ENCODE results near the gene MSI1.

DNA sequence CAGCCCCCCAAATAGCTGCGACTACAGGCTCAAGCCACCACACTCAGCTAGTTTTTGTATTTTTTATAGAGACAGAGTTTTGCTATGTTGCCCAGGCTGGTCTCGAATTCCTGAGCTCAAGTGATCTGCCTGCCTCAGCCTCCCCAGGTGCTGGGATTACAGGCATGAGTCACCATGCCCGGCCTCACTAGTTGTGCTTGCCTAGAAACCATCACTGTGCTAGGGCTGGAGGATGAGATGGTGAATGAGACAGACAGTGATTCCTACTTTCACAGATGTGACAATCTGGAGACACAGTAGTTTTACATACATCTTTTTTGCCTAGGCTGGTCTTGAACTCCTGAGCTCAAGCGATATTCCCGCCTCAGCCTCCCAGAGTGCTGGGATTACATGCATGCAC is 7.5 kb upstream of the MSI1 start:
- TF ChIP-seq, protein P1, sequence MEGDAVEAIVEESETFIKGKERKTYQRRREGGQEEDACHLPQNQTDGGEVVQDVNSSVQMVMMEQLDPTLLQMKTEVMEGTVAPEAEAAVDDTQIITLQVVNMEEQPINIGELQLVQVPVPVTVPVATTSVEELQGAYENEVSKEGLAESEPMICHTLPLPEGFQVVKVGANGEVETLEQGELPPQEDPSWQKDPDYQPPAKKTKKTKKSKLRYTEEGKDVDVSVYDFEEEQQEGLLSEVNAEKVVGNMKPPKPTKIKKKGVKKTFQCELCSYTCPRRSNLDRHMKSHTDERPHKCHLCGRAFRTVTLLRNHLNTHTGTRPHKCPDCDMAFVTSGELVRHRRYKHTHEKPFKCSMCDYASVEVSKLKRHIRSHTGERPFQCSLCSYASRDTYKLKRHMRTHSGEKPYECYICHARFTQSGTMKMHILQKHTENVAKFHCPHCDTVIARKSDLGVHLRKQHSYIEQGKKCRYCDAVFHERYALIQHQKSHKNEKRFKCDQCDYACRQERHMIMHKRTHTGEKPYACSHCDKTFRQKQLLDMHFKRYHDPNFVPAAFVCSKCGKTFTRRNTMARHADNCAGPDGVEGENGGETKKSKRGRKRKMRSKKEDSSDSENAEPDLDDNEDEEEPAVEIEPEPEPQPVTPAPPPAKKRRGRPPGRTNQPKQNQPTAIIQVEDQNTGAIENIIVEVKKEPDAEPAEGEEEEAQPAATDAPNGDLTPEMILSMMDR (conservative IDR thresholded peaks at IDR 0.05): no peak
- no peak for TF ChIP-seq EZH2 (IDR thresholded peaks at IDR 0.05; ENCODE audit: low read depth)
